ENCODE data around the gene IGSF11.
"Not testable (repeated sequence)": the region's sequence is repeated elsewhere in the genome, so short reads cannot be mapped to it uniquely, and the experiment has no call there.

Gene IGSF11

DNA sequence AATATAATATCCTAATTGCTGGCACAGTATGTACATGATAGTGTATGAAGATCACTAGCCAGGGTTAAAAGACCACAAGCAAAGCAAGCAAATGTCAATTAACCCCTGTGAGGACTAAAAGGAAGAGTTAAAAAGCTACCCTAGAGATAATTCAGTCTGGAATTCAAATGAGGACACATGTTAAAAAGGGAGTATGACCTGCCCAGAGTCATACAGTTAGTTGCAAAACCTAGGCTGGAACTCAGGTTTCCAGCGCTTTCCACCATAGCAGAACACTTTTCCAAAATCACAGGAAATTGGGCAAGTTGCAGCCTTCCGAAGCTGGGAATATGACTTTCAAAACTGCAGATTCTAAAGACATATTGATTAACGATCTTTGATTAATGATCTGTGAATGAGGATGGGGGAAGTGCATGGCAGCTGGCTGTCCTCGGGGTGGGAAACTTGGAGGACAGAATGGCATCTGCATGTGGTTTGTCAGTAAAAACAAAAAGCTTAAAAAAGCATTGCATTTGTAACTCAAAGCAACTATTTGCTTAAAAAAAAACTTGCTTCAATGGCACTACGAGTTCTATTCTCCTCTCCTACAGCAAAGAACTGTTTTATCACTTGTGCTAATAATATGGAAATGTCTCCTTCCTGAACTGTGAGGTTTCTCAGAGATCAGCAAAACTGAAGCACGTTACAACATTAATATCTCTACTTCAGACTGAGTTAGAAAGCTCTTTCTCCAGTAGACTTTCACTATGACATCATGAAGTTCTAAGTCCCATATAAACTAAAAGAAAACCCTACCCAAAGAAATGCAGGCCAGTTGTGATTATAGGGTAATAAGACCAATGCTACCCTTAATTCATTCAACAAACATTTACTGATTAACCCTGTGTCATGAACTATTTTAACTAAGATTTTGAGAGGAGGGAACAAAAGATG, 46.2 kb downstream of the IGSF11 start:
- peak in 1 of 5 experiments; percentile 1 for DNase-seq

DNA sequence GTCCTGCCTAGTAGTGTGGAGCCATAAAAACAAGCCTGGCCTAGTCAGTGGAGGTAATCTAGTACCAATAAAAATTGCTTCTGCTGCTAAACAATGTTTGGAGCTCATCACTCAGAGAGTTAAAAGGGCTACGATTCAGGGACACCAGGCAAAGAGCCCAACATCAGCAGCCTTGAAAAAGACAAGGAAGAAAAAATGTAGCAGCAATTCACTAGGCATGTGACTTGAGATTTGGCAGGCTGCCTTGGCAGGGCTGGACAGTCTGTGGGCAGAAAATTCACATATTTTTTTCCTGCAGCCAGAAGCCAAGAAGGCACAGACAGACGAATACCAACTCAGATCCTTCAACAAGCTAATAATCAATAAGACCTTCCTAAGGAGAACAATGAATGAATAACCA, 47.2 kb downstream of the IGSF11 start:
- DNase-seq: no peak

DNA sequence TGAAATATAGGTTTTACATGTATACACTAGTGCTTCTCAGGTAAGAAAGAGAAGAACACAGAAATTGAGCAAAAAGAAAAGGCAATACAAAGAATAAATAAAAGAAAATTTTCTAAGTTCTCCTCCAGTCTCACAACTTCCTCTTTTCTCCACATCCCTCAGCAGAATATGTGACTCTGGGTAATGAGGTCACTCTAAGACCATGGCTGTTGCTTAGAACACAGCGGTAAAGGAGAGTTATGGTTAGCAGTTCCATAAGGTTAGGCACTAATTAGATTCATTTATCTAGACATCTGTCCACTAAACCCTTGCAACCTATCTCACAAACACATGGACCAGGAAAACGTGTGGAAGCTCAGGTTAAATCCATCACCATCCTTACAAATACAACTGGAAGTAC, 47.9 kb downstream of the IGSF11 start:
- DNase-seq: no peak

DNA sequence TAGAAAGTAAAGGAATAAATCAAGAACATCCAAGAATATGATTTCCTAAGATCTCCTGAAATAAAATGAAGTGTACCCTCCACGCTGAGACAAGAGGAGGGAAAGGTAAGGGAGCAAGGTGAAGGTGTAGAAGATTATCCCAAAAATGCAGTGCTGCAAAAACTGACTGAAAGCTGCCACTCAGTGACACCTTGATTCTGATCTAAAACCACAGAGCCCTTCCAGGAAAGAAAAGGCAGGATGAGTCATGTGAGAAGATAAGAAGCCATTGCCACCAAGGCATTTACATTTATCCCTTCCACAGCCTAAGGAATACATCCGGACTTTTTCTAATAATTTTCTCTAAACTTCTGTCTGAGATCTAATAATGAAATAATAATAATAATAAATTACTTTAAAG, 49.9 kb downstream of the IGSF11 start:
- DNase-seq: peak in 1 of 5 experiments; percentile 4

DNA sequence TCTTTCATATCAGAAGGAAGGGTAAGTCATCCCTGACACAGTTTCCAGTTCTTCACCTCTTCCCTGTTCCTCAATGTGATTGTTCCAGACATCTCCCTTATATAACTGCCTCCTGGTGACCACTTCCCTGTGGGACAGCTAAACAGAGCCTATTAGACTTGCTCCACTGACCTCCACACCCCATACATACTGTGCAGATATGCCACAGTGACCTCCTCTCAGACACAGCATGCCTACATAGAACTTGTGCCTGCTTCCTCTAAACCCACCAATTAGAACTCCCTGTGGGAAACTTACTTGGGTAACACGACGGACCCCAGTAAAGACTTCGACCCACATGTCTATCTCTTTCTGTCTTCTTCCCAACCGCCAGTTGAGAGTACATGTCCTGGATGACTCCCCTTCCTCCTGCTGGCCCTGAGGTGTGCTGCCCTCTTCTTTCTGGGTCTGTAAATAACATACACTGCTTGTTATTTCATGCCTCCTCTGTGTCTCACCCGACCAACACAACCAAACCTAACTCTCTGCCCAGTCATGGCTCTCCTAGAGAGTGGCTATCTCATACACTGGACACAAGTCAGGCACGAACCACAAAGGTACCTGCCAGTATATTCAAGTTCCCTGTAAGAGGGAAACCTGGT, 53.0 kb downstream of the IGSF11 start:
- DNase-seq: no peak

GRCh38 chr3:118980832-118981231, 53.8 kb downstream of the IGSF11 start:
- peak in 1 of 5 experiments; percentile 75 for DNase-seq

DNA sequence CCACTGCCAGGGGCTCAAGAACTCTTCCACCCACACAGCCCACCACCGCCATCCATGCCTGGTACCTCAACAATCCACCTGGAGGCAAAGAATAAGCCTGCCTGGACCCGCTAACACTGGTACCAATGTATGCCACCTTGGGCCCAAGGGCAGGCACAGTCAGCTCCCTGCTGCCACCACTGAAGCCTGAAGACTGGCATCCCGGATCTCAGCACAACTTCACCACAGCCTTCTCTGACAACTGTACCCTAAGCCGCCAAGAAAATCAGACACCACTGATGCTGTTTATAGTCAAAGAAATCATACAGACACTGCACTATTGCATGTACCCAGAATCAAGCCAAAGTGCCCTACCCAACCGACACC, 56.3 kb downstream of the IGSF11 start:
- DNase-seq: no peak

- no peak for DNase-seq
These were observed 56.8 kb downstream of the IGSF11 start for GRCh38 chr3:118977671-118978392.

DNA sequence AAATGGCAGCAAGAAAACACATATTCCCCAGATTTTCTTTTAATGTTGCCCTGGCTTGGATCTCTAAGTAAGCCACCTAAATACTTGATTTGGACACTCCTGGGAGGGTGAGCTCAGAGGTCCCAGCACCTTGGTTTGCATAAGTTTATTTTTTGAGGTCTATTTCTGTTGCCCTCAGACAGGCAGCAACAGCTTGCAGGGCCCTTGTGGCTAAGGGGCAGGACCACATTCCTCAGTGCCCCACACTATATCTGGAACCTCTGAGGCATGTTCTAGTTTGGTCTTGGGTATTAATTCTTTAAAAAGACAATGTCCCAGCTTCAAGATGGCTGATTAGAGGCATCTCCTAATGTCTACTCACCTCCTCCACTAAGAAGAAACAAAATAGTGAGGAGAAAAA, 57.5 kb downstream of the IGSF11 start:
- no peak for DNase-seq

DNA sequence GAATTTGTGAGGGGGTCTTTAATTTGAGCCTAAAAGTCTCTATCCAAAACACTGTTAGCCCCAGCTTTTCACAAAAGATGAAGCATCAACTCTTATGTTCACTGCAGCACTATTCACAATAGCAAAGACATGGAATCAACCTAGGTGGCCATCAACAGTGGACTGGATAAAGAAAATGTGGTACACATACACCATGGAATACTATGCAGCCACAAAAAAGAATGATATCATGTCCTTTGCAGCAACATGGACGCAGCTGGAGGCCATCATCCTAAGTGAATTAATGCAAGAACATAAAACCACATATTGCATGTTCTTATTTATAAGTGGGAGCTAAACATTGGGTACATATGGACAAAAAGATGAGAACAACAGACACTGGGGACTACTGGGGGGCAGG, 59.2 kb downstream of the IGSF11 start:
- DNase-seq: not testable (repeated sequence)

- no peak for DNase-seq
These were observed 60.1 kb downstream of the IGSF11 start for GRCh38 chr3:118974356-118975097.

GRCh38 chr3:118973050-118973449, 61.6 kb downstream of the IGSF11 start:
- DNase-seq: no peak

- no peak for DNase-seq
These were observed 63.8 kb downstream of the IGSF11 start for GRCh38 chr3:118970819-118971218.

- no peak for DNase-seq
These were observed 66.0 kb downstream of the IGSF11 start for GRCh38 chr3:118968640-118969039.

DNA sequence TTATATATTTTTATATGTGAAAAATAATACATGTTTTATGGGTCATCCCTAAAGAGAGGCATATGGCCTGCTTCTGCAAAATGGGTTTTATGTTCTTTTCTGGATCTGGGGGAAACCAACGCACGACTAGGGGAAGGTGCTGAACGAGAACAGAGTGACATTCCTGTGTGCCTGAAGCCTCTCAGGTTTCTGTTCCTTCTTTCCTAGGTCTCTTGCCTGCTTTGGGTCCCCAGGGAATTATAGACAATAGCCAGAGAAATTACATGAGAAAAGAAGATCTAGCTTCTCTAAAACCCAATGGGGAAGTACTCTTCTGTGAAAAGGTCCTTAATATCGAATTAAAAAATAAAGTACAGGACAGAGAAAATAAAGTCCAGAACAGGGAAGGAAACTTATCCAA, 66.5 kb downstream of the IGSF11 start:
- no peak for DNase-seq

GRCh38 chr3:118966700-118967099, 67.9 kb downstream of the IGSF11 start:
- no peak for DNase-seq

DNA sequence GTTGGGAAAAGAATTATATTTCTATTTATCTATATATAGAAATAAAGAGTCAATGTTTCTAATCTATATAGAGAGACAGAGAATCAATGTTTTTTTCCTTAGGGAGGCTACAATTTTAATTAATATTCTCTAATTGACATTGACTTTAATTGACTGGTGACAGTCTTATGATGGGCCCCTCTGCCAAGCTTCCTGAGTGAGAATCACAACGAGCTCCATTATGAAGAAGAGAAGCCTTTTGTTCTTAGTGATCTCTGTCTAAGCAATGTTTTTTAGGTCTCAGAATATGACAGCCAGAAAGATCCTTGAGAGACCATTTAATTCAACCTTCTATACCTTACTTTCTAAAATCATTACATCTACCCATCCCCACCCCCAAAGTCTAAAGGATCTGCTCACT, 70.9 kb downstream of the IGSF11 start:
- no peak for DNase-seq

GRCh38 chr3:118960876-118961450, 73.7 kb downstream of the IGSF11 start:
- DNase-seq: no peak

GRCh38 chr3:118955914-118956556, 78.6 kb downstream of the IGSF11 start:
- peak in 2 of 5 experiments; percentile 16 to 86 for DNase-seq

DNA sequence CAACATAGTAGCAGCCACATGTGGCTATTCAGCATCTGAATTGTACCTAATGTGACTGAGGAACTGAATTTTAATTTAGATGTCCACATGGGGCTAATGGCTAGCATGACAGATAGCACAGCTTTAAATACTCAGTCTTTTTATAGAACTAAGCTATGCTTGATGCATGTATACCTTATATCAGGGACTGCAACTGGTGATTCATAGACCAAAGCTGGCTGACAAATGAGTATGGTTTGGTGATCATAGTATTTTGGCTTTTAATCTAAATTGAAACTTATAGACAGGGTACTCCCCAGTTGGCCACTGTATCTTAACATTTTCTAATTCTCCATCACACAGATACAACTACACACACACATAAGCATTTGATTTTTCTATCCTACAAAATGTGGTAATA, 83.6 kb downstream of the IGSF11 start:
- no peak for DNase-seq

GRCh38 chr3:118949113-118949760, 85.4 kb downstream of the IGSF11 start:
- peak in 2 of 5 experiments; percentile 8 to 77 for DNase-seq
